ENCODE measurements around the gene ACOX3.

Gene ACOX3

DNA sequence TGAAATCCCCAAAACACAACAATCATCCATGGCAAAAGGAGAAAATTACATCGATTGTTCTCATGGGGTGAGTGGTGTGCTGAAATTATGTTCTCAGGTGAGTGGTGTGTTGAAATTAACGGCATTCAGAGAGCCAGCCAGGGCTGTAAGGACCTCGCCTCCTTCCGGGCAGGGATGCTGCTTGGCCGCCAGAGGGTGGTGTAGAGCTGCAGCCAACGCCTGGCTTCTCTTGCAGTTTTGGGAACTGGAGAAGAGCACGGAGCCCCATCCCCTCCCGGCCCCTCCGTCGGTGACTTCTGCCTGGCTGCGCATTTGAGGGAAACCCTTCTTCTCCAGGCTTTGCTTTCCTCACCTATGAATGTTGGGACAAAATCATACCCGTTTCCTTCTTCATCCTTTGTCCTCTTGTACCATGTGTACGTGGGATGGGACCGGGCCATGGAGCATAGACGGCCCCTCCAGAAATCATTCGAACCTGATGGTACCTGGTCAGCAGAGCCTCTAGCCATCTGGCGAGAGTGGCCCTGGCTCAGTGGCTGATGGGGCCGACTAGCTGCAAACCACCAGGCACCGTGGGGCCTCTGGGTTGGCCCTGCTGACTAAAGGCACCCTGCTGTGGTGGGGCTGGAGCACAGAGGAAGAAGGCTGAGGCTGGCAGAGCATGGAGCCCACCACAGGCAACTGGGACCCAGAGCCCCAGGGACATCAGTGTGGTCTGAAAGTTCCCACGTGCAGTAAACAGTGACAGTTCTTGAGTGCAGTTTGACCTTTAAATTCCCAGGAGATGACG lies 28.4 kb upstream of the ACOX3 start:
- DNase-seq (ENCODE audit: low read depth, low spot score), result no peak

- DNase-seq (ENCODE audit: low read depth, low spot score), result no peak
These were observed 26.5 kb upstream of the ACOX3 start for GRCh38 chr4:8467016-8467415.

GRCh38 chr4:8465615-8466611 lies 25.4 kb upstream of the ACOX3 start:
- no peak for DNase-seq (ENCODE audit: low read depth, low spot score)

DNA sequence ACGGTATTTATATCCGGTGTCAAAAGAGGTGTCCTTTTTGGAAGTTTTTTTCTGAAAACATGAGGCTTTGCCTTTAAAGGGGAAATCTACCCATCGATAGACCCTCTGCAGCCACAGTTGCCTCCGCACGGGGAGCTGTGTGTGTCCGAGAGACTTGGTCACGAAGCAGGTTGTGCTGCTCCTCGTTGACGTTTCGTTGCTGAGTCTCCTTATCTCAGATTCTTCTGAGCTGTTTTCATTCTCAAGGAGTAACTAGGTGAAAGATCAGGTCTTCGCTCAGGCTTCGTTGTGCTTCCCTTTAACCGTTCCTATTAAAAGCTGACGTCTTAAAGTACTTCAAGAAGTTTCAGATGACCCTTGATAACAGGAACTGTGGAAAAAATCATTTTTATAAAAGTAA lies 23.9 kb upstream of the ACOX3 start:
- no peak for DNase-seq (ENCODE audit: low read depth, low spot score)

DNA sequence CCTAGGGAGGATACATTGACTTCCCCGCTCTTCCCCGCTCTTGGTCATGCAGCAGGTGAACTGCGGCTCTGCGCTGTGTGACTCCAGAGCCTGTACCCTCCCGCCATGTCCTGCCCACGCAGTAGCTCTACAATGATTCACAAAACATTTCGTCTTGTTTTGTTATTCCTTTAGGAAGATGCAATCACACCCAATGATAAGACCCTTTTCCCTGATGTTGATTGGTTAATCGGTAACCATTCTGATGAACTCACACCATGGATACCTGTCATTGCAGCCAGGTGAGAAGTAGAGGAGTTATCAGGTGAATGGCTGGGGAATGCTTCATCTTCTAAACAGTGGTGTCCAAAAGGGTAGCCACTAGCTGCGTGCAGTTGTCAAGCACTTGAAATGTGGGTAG lies 23.3 kb upstream of the ACOX3 start:
- no peak for DNase-seq (ENCODE audit: low read depth, low spot score)

DNA sequence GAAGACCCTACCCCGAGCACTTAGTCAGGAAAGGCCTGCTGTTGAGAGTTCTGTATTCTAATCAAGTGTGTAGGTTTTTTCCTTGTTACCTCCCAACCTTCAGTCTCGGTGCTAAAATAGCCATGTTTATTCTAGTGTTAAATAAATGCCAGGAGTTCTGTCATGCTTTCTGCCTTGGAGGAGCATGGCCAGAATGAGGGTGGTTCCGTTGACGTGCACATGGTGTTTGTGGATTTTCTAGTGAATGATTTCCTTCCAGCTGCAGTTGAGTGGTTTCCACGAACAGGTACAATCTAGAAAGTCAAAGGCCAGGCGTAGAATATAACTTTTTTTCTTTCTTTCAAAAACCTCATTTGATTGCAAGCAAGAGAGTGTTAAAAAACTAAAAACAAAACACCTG lies 21.1 kb upstream of the ACOX3 start:
- DNase-seq (ENCODE audit: low read depth, low spot score), result no peak

GRCh38 chr4:8461086-8461485 lies 20.6 kb upstream of the ACOX3 start:
- DNase-seq (ENCODE audit: low read depth, low spot score), result no peak

DNA sequence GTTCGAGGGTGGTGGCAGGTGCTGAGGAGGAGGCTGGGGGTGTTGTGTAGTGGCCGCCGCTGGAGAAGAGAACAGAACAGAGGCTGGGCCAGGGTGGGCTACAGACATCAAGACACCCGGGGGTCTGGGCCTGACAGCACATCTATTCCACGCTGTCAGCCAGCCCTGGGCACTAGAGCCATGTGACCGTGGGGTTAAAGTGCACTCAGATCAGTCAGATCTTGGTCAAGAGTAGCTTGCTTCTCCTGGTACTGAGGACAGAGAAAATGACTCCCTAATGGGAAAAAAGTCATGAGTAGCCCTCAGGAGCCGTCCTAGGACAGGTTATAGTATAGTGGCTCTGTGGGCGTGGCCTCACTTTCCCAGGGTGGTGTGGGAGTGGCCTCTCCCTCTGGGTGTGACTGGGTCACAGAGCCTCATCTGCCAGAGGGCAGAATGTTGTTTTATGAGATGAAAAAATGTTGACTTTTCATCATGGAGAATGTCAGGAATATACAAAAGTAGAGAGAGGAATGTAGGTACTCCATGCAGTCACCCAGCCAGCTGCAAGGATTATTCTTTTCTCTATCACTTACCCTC lies 19.4 kb upstream of the ACOX3 start:
- no peak for DNase-seq (ENCODE audit: low read depth, low spot score)

DNA sequence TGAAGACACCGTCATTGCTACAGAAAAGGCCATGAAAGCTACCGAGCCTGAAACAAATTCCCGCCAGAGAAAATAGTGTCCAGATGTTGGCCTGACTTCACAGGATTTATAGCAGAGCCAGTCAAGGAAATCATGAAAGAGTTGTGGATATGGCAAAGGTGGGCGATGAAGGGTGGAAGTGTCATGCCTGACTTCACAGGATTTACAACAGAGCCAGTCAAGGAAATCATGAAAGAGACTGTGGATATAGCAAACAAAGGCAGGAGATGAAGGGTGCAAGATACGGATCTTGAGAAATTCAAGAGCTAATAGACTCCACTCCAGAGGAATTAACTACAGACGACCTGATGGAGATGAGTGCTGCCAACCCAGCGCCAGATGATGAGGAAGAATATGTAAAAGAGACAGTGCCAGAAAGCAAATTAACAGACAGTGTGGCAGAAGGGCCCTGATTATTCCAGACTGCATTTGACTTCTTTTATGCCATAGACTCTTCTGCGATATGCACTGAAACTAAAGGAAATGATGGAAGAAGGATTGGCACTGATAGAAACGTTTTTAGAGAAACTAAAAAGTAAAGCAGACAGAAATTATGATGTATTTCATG lies 17.2 kb upstream of the ACOX3 start:
- DNase-seq (ENCODE audit: low read depth, low spot score), result no peak

DNA sequence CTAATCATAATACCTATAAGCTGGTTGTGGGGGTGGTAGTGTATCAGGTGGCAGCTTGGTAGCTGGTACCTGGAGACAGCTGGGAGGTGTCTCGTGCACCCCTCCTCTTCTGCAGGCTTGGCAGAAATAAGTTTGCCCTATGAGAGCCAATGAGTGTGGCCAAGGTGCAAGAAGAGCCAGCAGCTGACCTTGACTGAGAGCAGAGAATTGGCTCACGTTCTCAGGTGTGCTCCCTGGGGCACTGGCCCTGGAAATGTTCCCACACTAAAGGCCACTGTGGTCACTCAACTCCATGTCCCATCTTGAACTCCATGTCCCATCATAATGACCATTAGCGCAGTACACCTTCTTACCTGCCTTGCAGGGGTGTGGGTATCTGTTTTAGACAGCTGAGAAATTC lies 13.4 kb upstream of the ACOX3 start:
- DNase-seq (ENCODE audit: low read depth, low spot score), result no peak

- no peak for DNase-seq (ENCODE audit: low read depth, low spot score)
These were observed 11.1 kb upstream of the ACOX3 start for GRCh38 chr4:8451440-8452182.

DNA sequence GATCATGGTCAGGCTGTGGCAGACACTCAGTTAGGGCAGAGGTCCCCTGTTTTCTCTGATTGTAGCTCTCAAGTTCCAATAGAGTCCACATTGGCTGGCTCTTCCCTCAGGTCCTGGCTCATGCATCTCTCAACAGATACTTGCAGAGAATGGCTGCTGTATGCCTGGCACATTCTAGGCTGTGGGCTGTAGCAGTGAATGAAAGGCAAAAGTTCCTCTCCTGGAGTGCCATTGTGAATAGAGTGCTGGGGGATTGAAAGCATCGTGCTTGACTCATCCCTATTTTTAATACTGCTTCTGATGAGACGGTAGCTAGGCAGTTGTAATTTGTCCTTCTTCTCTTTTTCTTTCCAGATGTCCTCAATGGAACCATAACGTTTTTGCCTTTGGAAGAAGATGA lies 5.6 kb upstream of the ACOX3 start:
- DNase-seq (ENCODE audit: low read depth, low spot score), result no peak

DNA sequence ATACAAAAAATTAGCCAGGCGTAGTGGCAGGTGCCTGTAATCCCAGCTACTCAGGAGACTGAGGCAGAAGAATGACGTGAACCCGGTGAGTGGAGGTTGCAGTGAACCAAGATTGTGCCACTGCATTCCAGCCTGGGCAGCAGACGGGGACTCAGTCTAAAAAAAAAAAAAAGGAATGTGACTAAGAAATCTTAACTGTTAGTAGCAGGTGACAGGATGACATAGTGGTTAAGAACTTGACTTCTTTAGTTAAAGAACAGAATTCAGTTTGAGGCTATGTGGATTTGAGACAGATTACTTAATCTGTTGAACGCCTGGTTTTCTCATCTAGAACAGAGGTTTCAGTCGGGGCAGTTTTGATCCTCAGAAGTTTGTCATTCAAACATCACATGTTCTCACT lies 3.3 kb upstream of the ACOX3 start:
- DNase-seq (ENCODE audit: low read depth, low spot score), result no peak

DNA sequence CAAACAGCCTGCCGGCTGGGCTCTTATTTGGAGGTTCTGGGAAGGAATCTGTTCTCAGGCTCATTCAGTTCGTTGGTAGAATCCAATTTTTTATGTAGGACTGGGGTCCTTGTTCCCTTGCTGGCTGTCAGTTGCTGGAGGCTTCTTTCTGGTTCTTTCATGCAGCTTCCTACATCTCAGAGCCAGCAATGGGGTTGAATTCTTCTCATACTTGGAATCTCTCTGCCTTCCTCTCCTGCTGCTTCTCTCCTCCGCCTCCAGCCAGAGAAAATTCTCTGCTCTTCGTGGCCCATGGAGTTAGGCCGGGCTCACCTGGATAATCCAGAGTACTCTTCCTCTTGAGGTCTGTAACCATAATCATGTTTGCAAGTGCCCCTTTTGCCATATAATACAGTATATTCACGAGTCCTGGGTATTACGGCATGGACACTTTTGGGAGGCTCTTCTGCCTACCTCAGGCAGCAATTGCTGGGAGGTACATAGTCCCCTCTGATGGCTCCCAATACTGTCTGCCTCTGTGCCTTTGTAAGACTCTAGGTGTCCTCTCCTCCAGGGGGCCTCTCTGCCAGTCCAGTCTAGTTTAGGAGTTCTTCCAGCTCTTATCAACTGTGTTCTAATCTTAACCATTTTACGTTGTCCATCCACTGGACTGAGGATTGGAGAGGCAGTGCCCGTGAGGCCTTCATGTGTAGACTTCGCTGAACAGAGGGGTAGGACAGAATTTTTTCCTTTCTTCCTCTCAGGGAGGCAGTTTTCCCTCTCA lies 2.3 kb upstream of the ACOX3 start:
- DNase-seq (ENCODE audit: low read depth, low spot score), result no peak

DNA sequence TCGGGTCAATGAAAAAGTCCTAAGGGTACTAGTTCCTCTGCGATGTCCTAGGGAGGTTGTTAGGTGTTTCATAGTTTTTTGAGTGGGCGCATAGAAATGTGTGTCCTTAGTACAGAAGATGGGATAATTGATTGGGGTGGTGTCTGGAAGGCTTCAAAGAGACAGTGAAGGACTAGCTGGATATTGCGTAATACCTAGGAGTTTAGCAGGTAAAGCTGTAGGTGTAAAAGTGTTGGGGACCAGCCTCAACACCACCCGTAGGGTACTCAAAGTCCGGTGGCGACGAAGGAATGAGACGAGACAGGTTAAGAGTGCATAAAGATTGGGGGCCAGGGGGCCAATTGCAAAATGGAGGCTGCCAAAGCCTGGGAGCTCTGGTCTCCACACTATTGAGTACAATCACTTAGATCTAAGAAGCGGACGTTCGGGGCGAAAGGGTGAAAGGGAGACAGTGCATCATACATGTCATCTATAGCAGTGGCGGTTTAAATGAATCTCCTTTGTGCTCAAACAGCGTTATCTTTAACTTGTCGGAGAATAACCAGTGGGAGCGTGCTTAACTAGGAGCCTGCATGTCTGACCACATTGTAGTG lies 1.1 kb upstream of the ACOX3 start:
- DNase-seq (ENCODE audit: low read depth, low spot score), result no peak

GRCh38 chr4:8439914-8440491 lies 520 bp downstream of the ACOX3 start:
- DNase-seq (ENCODE audit: low read depth, low spot score), result no peak

- no peak for DNase-seq (ENCODE audit: low read depth, low spot score)
These were observed 1.4 kb downstream of the ACOX3 start for GRCh38 chr4:8439168-8439567.

DNA sequence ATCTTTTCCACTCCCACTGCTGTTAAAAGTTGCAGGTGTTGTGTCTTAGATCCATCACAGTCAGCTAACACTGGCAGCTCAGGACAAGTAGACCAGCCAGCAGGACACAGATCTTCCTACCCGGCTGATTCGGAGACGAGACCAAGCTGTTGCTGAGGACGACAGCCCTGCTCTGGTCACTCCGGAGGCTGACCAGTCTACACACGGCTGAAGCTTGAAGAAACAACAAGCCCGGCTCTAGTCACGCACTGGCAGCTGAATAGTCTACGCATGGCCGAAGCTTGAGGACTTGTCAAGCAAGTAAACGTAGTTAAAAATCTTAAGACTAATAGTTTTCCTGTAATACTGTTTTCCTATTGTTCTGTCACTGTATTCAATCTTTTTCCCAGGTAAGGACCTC lies 1.8 kb downstream of the ACOX3 start:
- DNase-seq (ENCODE audit: low read depth, low spot score), result no peak

DNA sequence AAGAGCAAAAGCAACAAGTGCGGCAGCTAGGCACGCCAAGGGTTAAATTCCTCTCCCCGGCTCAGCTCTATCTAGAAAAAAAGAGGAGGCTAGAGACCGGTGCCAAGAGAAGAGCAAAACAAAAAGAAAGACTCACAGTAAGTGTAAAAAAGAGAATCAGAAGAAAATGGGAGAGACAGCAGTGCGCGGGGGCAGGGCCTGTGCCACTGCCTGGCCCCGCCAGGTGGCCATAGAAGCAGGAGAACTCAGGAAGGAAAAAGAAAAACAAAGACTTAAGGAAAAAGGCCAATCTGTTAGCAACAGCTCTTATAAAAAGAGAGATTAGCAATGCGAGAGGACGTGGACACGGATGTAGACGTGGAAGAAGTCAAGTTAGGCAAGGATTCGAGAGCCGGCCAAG lies 3.2 kb downstream of the ACOX3 start:
- no peak for DNase-seq (ENCODE audit: low read depth, low spot score)

DNA sequence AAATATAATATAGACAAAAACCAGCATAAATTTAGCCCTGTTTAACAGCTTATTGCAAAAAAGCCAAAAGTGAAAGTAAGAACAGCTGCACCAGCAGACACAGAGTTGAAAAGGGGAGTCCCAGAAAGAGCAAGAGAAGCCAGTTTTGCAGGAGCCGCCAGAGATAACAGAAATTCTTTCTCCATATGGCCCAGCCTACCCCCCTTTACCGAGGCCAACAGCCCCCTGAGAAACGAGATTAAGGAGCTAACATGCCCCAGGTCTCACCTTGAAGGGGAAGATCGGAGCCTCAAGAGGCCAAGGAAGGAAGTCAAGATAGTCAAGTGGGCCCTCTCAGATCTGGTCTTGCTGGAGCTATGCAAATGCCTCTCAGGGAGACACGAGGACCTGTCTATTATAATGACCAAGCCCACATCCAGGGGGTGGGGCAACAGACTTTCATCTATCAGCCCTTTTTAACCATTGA lies 4.8 kb downstream of the ACOX3 start:
- DNase-seq (ENCODE audit: low read depth, low spot score), result no peak
